ENCODE measurements around the gene EXOC3L1.

EXOC3L1 gene

DNA sequence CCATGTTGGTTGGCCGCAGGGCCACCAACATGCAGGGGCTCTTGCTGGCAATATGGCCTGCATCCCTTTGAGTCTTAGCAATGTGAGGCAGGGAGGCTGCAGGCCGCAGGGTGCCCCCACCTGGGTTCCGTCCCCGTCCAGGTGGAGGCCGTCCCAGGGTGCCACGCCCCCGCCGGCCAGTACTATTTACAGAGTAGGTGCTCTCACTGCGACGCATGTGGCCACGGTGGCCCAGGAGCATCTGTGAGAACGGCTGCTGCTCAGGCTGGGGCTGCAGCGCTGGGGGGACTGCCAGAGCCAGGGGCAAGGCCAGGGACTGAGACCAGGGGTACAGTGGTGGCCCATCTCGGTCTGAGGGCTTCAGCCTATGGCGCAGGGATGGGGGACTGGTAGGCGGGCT lies 9.8 kb downstream of the EXOC3L1 start:
- no peak for DNase-seq (ENCODE audit: low spot score)

DNA sequence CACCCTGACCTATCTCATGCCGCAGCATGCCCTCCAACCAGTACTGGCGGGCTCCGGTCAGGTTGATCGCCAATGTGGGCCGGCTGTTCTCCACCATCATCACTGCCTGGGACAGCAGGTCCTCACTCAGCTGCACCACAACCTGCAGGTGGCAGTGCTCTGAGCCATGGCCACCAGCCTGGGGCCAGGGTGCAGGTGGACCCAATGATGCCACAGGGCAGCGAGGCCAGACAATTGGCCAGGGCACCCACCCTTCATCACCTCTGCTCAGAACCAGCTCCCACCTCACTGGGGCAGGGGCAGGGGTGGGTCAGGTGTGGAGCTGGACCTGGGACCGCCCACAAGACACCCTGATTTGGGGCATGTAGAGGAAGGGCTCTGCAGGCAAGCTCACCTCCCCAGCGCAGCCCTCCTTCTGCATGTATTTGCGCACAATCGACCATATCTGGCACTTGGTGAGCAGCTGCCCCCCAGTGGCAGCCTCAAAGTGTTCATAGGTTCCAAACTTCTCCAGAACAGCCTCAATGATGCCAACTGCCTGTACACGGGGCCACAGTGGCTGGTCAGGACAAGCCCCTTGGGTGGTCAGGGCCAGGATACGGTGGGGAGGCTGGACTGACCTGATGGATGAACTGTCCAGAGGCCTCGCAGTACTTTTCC lies 10.4 kb downstream of the EXOC3L1 start:
- no peak for DNase-seq (ENCODE audit: low spot score)

DNA sequence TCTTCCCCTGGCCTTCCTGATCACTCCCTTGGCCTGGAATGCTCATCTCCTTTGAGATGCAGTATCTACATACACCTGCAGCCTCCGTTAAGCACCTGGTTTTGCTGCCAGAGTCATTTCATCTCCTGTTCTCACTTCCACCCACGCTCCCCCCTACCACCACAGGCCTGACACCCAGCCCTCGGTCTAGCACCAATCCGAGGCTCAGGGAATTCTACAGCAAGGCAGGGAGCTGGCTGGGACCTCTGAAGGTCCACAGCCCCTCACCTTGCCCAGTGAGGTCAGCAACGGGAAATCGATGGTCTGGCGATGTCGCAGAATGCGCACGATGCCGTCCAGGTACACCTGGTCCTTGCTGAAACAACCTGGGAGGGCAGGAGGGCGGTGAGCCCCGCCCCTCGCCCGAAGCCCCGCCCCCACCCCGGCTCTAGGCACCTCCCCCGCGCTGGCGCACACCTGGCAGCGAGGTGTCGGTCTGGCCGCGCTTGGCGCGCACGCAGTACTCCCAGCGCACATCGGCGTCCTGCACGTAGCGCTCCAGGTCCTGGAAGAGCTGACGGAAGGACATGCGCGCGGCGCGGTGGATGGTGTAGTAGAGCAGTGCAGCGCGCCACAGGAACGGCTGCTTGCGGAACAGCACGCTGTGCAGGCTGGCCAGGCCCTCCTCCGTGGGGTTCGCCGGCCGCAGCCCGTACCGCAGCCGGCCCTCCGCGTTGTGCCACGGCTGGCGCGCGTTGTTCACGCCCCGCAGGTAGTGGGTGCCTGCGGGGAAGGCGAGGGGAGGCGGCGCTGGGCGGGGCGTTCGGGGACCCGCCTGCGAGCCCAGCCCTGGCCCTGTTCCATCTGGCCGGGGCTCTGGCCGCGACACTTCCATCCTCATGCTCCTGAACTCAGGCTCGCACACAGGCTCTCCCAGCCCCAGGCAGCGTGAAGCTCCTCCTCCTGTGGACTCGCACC lies 11.9 kb downstream of the EXOC3L1 start:
- DNase-seq (ENCODE audit: low spot score), result no peak

DNA sequence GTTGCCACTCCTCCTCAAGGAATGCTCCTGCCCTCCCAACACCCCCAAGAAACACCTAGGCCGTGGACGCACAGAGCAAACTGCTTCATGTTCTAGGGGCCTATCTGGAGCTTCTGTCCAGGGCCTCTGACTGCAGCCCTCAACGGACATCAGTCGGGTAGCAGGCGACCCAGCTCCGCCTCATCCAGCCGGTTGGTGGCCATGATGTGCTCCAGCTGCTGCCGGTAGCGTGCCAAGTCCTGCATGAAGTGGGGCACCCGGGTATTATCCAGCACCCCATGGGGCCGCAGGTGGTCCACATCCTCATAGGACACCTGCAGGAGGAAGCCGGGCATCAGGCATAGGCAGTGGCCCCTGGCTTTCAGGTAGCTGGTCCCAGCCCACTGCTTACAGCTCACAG lies 13.3 kb downstream of the EXOC3L1 start:
- DNase-seq (ENCODE audit: low spot score), result no peak

DNA sequence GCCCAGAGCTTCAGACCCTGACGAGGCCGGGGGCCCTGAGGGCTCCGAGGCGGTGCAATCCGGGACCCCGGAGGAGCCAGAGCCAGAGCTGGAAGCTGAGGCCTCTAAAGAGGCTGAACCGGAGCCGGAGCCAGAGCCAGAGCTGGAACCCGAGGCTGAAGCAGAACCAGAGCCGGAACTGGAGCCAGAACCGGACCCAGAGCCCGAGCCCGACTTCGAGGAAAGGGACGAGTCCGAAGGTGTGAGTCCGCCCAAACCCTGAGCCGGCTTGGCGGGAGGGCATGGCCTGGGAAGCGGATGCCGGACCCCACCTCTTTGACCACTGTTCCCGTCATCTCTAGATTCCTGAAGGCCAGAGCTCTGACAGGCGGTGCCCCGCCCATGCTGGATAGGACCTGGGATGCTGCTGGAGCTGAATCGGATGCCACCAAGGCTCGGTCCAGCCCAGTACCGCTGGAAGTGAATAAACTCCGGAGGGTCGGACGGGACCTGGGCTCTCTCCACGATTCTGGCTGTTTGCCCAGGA lies 15.2 kb downstream of the EXOC3L1 start:
- no peak for DNase-seq (ENCODE audit: low spot score)

DNA sequence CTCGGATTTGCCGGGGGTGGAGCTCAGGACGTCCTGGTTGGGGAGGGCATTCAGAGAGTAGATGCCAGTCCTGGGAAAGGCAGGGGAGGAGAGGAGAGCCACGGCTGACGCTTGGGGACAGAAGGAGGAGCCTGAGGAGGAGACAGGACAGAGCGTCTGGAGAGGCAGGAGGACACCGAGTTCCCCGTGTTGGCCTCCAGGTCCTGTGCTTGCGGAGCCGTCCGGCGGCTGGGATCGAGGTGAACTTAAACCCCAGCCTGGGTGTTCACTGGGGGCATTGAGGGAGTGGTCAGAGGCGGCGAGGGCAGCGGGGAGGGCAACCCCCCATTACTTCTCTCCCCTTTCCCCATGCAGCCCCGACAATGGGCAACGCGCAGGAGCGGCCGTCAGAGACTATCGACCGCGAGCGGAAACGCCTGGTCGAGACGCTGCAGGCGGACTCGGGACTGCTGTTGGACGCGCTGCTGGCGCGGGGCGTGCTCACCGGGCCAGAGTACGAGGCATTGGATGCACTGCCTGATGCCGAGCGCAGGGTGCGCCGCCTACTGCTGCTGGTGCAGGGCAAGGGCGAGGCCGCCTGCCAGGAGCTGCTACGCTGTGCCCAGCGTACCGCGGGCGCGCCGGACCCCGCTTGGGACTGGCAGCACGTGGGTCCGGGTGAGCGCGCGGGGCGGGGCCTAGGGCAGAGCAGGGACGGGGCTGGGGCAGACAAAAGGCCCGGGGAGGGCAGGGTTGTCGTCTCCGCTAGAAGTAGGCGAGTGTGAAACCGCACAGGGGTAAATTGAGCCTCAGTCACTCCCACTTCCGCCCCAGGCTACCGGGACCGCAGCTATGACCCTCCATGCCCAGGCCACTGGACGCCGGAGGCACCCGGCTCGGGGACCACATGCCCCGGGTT lies 15.9 kb downstream of the EXOC3L1 start:
- no peak for DNase-seq (ENCODE audit: low spot score)

DNA sequence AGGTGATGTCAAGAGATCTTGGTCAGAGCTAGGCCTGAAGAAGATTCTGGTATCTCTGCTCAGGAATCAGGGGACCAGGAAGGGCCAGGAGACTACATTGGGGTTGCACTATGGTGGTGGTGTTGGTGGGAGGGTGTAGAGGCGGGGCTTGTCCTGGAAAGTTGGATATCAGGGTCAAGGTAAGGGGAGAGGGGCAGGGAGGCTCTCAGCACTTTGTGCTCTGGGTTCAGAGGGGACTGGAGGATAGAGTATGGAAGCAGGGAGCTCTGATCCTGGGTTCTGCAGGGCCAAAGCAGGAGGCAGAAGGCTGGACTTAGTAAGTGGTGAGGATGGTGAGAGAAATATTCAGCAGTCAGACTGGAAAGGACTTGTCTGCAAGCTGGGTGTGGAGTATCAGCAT lies 16.6 kb downstream of the EXOC3L1 start:
- DNase-seq (ENCODE audit: low spot score), result no peak

DNA sequence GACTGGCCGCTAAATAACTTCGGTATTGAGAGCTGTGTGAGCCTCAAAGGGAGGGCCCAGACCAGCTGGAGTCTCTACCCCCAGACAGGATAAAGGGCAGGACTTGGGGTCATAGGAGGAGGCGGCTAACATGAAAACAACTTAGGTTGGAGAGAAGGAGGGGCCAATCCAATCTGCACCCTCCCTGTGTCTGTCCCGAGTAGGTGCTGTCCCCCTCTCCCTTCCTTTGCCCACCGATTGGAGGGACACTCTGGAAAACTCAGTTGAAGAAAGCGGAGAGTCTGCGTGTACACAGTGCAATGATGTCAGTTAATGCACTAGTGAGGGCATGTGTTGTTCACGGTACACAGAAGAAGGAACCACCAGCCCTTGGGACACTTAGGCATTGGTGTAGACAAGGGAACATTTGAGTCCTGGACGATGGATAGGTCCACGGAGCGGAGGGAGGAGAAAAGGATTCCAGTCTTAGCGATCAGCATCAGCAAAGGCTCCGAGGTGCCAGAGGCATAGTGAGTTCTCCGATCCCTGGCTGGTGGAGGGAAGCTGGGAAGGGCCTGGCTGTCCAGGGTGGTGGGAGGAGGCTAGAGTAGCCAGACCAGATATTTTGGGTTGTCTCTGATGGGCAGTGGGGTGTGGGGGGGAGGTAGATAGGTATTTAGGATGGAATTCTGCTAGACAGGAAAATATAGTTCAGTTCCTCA lies 18.8 kb downstream of the EXOC3L1 start:
- no peak for DNase-seq (ENCODE audit: low spot score)

DNA sequence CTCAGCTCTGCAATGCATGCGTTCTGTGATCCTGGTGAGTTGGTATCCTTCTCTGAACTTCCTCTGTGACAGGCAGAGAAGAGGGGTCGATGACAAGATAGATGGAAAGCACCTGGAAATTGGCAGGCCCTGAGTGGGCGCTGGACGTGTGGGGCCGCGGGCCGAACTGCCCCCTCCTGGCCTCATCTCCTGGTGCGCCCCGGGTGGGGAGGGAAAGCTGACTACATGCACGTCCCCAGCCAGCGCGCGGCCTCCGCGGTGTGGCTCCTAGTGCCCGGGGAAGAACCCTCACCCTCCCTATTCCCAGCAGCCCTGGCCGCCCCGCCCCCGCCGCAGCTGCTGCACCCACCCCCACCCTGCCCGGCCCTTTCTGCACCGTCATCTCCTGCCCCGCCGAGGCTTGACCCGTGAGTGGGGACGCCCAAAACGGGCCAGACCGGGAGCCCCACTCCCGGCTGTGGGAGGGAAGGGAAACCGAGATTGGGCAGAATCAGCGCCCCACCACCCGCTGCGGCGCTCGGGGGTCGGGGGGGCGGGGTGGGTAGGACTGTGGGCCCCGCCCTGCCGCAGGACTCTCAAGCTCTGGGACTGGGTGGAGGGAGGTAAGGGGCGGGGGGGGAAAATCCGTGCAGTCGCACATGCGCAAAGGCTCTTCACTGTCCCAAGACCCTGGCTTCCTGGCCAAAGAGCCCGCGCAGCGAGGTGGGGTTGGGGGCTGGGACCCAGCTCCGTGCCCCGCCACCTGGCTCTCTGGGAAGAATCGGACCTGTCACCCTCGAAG lies 19.6 kb downstream of the EXOC3L1 start, which contains the start of gene NOL3:
Gene NOL3, plus strand, starts transcription at position 371 of the 781 bp plus-strand sequence.
- DNase-seq (ENCODE audit: low spot score), result peak; percentile 70

DNA sequence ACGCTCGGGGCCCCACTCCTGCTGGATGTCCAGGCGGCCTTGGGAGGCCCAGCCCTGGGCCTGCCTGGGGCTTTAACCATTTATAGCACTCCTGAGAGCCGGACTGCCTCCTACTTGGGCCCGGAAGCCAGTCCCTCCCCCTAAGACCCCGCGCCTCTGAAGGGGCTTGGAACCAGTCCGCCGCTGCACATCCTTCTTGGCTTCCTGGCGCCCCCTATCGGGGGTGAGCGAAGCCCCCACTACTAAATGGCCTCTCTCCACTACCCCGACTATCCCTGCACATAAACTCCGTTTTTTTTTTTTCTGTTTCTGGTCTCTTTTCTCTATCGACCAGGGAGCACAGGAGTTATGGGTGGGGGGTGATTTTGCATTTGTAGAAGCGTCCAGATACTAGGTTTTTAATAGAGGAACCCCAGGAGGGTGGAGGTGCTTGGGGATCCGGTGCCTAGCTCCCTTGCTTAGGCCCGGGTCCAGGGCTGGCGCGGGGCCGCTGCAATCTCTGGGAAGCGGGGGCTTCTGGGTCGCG lies 20.2 kb downstream of the EXOC3L1 start:
- no peak for DNase-seq (ENCODE audit: low spot score)

DNA sequence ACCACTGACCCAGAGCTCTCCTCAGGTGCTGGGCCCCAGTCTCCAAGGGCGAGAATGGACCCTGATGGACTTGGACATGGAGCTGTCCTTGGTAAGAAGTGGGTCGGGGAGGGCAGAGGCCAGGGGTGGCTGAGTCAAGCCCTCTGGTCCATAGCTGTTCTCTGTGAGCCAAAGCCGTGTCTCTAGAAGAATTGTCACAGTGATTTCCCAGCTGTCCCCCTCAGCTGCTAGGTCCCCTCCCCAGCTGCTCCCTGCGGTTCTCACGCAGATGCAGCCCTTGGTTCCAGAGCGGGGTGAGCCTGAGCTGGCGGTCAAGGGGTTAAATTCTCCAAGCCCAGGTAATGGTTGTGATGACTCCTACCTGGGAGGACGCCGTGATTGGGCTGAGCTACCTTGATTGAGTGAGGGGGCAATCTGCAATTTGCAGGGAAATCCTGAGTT lies 20.9 kb downstream of the EXOC3L1 start:
- no peak for DNase-seq (ENCODE audit: low spot score)

DNA sequence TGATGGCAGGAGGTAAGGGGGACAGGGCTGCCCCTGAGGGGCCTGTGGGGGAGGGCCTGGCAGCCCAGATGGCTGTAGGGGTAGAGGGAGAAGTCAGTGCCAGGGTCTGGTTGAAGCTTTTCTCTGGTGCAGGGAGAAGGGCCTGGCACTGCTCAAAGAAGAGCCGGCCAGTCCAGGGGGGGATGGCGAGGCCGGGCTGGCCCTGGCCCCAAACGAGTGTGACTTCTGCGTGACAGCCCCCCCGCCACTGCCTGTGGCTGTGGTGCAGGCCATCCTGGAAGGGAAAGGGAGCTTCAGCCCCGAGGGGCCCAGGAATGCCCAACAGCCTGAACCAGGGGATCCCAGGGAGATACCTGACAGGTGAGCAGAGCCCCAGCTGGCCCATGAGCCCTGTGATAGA lies 22.3 kb downstream of the EXOC3L1 start:
- DNase-seq (ENCODE audit: low spot score), result no peak

DNA sequence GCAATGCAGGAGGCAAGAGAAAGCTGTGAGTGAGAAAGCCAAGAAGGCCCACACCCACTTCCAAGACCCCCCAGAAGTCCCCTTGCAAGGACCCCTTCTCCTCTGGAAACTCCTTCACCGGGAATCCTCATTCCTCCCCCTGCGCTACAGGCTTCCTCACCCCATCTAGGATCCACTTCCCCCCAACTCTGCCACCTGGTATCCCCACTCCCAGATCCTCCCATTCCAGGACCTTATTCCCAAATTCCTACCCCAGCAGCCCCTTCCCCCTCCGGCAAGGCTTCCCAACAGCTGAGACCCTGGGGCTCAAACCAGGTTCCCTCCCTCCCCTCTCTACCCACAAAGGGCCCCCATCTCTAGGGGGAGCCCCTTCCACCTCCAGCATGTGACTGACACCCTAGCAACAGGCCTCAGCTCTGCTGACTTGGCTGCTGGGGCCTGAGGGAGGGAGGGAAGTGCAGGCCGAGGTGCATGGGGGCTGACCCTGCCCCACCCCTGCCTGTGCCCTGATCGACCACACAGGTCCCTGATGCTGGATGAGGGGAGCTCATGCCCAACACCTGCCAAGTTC lies 23.3 kb downstream of the EXOC3L1 start:
- no peak for DNase-seq (ENCODE audit: low spot score)

DNA sequence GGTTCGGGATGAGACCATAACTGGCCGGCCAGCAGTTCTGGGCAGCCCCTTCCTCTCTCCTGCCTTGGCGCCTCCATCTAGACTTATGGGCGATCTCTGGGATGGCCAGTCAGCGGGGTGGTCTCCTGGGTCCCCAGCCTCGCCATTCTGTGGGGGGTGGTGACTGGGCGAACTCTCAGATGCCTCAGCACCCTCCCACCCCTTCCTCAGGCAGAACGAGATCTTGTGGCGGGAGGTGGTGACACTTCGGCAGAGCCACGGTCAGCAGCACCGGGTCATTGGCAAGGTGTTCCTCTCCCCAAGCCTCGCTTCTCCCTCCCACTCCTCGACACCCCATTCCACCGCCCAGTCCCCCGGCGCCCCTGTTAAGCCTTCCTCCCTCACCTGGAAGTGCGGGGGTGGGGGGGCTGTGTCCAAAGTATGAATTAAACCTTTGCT lies 23.8 kb downstream of the EXOC3L1 start:
- no peak for DNase-seq (ENCODE audit: low spot score)

DNA sequence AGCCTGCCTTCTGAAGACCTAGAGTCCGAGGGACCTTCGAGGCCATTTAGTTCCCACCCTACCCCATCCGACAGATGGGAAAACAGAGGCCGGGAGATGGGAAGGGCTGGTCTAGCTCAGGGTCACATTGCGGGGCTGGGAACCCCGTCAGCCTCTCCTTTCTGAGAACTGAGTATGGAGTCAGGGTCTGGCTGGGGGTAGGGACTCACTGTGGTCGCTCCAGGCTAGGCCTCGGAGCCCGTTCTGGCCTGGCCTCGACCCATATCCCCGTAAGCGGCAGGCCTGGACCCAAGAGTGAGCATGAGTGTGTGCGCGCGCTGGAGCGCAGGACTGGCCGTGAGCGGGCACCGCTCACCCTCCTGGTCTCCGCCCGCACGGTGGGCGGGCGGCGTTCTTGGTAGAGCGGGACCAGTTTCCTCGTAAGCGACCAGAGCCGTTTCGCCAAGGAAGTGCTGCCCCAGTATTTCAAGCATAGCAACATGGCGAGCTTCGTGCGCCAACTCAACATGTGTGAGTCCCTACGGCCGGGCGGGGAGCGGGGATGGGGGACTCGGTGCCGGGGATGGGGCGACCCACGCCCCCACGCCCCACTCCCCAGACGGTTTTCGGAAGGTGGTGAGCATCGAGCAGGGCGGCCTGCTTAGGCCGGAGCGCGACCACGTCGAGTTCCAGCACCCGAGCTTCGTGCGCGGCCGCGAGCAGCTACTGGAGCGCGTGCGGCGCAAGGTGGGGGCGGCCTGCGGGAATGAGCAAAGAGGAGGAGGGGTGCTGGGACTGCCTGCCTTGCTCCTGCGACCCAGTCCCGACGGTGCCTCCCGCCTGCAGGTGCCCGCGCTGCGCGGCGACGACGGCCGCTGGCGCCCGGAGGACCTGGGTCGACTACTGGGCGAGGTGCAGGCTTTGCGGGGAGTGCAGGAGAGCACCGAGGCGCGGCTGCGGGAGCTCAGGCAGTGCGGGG lies 24.5 kb downstream of the EXOC3L1 start:
- DNase-seq (ENCODE audit: low spot score), result no peak

DNA sequence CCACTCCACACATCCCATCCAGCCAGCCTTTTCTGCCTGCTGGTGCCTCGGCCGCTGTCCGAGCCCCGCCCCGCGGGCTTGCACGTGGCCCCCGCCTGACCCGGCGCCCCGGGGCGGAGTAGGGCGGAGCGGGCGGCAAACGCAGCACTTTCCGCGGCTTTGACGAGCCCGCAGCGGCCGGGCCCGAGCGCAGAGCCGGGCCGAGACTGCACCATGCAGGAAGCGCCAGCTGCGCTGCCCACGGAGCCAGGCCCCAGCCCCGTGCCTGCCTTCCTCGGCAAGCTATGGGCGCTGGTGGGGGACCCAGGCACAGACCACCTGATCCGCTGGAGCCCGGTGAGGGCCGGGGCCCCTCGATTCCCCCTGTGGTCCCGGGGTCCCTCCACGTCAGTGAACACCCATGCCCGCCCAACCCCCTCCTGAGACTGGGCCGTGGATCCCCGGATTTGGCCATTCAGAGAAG lies 25.3 kb downstream of the EXOC3L1 start, which contains the start of gene HSF4:
Gene HSF4, plus strand, starts transcription at position 147 of the 463 bp plus-strand sequence. Its CDS starts 67 bp downstream, at position 214.
- no peak for DNase-seq (ENCODE audit: low spot score)

DNA sequence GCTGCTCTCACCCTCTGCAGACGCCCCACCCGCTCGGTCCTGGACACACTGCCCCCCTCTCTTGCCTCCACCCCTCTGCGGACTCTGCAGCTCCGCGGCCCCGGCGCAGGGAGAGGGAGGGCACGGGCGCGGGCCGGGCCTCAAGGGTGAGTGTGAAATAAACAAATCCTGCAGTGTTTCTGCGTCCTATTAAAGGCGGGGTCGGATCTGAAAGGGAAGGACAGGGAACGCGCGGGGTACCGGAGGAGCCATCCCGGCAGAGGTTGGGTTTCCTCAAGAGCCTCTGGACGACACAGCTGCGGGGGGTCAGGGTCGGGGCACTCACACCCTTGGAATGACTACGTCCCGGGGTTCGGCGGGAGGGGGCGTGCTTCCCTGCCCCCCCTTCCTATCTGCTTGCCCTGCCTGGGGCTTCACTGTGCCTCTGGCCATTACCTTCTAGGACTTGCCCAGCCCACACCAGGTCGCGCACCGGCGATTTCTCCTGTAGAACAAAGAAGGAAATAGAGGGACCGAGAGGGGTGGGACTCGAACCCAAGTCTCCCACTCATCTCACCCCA lies 25.9 kb downstream of the EXOC3L1 start:
- DNase-seq (ENCODE audit: low spot score), result no peak

Data from COLO829 (cell line).